COLO668 (cell line): Measurements from ENCODE around the gene GABRB1.

Experiments used
- DNase-seq: peaks from one replicate; lab custom pipeline; 2025; ENCODE audit not compliant: unreplicated experiment; lab: John Stamatoyannopoulos, UW

GABRB1 gene

DNA sequence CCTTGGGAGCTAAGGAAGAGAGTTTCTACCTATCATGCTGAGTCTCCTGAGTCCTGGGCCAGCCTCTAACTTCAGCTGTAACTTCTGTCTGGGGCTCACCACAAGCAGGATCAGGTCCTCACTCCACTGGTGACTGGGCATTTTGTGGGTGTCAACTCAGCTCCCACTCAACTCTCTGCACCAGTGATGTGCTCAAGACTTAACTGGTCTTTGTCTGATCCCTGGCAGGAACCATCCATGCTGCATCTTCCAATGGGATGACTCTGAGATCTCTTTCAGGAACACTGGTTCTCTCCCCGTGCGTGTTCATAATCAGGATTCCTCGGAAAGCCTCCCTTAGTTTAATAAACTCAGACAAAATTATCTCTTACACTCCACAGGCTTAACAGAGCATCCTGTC is 349.8 kb downstream of the GABRB1 start:
- no peak for DNase-seq

- DNase-seq, result no peak
Observed at GRCh38 chr4:47382846-47383360, 351.5 kb downstream of the GABRB1 start.

GRCh38 chr4:47383829-47384427 is 352.6 kb downstream of the GABRB1 start:
- no peak for DNase-seq

- DNase-seq, result no peak
Observed at GRCh38 chr4:47386146-47386545, 354.8 kb downstream of the GABRB1 start.

DNA sequence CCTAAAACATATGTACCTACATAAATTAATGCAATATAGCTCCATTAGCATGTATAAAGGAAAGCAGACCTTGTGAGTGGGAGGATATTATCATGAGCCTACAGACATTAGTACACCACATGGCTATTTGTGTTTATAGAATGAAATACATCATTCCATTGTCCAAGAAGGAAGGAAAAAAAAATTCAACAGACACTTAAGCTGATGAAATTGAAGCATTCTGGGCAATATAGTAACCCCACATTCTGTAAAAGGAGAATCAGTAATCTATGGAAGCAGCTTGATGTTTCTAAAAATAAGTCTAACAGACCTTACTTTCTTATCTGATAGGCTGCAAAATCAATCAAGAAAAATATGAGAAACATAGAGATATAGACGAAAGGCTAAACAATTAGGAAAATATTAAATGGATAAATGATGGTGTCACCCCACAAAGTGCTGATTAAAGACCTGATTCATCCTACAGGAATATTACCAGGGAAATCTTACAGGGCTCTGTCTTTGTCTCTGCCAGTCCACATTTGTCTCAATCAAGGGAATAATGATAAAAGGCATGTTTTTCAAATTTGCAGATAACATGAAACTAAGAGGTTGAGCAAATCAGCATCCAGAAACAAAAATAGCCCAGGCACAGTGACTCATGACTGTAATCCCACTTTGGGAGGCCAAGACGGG is 355.3 kb downstream of the GABRB1 start:
- no peak for DNase-seq

- DNase-seq, result no peak
Observed at GRCh38 chr4:47390428-47391125, 359.2 kb downstream of the GABRB1 start.

- no peak for DNase-seq
Observed at GRCh38 chr4:47391256-47391655, 359.9 kb downstream of the GABRB1 start.

DNA sequence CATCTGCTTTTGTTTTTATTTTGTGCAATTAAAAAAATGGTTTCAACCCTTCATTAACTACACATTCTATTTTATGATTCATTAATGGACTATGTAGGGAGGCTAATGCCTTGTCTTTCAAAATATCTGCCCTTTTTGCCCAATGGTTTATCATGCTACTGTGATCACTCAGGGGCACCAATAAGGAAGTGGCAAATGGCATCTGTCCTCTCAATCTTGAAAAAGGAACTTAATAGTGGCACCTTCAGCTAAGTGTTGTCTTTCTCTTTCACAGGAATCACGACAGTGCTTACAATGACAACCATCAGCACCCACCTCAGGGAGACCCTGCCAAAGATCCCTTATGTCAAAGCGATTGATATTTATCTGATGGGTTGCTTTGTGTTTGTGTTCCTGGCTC is 375.0 kb downstream of the GABRB1 start:
- DNase-seq, result no peak

DNA sequence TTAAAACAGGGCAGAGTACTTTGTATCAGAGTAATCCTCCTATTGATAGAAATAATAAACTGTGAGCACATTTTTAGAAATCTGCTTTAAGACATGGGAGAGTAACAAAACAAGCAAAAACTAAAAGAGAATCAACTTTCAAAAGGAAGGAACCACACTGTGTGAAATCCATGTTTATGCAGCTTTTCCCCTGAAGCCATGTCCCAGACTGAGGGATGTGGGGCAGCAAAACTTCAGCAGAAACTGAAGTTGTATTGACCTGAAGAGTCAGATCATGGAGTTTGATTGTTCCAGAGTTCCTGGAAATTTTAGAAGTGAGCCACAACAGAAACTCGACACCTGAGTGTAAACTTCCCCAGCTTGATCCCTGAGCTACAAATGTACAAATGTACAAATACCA is 378.9 kb downstream of the GABRB1 start:
- no peak for DNase-seq

DNA sequence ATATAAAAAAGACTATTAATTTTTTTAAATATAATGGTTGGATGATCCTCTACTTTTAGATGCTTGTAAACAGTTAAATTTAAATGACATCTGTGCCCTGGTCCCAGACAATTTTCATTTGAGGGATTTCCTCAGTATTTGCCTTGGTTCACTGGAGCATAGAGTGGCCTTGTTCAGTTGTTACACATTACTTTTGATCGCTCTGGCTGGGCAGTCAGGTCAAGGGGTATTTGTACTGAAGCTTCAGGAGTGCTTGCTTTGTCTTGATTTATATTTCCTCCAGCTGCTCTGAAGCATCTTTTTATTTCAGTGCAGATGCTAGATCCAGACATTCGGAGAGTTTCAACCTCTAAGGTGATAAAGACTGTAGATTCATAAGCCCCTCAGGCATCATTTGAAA is 382.2 kb downstream of the GABRB1 start:
- DNase-seq, result peak; percentile 44

DNA sequence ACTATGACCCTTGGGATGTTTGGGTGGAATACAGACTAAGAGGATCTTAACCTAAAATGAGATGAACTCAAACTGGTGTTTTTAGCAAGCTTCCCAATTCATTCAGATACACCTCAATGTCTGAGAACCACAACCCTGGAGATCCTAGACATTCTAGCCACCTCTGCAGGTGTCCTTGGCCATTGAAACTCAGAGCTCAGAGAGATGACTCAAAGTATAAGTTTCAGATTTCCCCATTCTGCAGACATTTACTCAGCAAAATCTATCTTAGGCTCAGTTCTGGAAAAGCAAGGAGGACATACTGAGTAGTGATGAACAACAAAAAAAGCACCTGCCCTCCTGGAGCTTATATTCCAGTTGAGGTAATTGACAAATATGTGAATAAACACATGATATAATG is 384.4 kb downstream of the GABRB1 start:
- DNase-seq, result no peak

DNA sequence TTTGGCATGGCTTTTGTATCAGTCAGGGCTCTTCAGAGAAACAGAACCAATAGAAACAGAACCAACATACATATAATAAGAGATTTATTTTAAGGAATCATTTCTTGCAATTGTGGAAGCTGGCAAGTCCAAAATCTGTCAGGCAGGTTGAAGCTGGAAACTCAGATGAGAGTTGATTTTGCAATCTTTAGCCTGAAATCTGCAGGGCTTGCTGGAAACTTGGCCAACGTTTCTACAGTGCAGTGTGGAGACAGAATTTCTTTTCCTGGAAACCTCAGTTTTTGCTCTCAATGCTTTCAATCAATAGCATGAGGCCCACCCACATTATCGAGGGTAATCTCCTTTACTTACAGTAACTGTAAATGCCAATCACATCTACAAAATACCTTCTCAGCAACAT is 386.8 kb downstream of the GABRB1 start:
- no peak for DNase-seq

DNA sequence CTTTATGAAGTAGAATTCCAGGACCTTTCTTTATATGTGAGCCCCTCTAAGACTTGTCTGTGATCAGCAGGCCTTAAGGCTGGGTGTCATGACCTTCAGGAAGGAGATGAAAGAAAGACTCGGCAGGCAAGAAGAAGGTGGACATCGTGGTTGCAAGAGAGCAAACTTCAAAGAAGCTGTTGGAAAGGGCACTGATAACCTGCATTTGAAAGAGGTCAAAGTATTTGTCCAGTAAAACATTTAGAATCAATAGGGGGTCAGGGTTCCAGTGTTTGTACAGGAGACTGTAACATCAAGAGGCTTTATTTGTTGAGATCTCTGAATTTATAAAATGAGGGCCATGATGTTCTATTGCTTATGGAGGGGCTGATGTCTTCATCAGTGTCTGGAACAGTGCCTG is 387.9 kb downstream of the GABRB1 start:
- no peak for DNase-seq

GRCh38 chr4:47425628-47426027 is 394.3 kb downstream of the GABRB1 start:
- DNase-seq, result no peak

DNA sequence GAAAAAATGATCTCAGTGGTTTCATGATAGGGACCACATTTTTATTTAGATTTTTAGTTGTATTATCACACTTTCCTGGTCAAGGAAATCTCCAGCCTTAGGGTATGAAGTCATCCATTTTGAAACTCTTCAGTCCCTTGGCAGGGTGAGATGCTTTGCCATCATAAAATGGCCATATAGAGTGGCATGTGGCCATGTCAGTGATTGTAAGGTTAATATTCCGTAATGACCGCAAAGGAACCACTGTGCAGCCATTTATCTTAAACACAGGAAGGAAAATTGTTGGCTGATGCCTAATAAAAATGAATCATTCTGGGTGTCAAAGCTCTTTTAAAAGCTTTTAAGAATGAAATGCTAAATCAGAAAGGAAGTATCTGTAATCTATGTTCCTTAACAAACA is 396.6 kb downstream of the GABRB1 start:
- no peak for DNase-seq

GRCh38 chr4:47432749-47433148 is 401.4 kb downstream of the GABRB1 start:
- DNase-seq, result no peak

DNA sequence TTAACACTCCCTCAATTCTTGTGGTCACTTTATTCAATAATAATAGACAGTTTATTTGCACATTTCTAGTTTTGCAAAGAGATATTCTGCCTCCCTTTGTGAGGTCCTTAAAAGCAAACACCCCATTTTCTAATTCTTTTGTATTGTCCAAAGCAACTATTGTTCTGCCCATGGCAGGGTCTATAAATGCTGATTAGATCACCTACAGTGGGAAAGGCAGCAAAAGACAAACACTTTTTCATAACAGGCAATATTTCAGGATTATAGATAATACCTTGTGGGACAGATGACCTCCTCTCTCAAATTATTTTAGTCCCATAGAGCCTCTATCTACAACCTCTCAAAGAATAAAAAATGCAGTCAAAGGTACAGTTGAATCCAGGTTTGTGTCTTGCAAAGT is 403.6 kb downstream of the GABRB1 start:
- DNase-seq, result no peak

DNA sequence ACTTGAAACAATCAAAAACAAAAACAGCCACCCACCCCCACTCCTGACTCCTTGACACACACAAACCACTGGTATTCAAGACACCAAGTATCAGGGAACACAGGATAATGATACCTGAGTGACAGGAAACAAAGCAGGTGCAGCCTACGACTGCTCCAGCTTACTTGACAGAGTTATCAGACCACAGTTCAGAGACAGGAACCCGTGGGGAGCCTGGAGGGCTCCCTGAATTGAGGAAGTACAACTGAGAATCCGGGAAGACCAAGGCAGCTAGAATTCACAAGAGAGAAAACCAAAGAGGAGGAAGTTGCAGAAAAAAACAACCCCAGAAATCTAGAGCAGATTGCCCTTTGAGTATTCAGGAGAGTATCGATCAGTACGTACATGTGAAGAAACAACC is 411.6 kb downstream of the GABRB1 start:
- DNase-seq, result no peak

GRCh38 chr4:47444031-47444430 is 412.7 kb downstream of the GABRB1 start:
- no peak for DNase-seq

DNA sequence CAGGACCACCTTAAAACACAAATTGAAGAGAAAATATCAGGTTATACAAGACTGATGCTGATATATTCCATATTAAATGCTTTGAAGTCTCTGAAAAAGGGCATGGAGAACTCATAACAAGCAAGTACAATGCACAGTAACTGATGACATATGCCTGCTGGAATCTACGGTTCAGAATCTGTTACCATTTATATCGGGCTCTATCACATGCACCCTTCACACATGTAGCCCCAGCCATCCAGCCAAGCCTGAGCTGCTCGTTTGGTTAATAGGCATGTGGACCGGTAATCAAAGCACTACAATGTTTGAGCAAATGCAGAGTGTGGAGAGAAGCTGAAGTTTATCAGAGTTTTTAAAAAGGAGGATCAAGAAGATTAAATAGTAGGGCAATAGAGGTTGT is 420.3 kb downstream of the GABRB1 start:
- DNase-seq, result no peak

DNA sequence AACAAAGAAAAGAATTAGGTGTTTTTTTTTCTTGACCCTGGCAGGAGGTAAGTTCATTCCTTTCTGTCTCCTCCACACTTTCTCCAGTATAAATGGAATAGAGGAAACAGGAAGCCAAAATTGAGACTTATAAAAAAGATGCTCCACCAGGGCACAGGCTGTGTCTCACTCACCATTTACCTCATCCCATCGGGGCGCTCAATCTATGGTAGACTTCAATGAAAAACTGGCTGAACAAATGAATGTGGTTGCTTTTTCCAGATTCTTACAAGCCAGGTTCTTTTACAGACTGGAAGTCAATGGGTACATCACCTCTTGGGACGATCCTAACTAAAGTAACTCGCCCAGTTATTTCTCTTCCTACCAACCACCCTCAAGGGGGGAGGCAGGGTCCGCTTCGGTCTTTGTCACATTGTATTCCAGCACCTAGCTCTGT is 431.4 kb downstream of the GABRB1 start:
- DNase-seq, result no peak

- peak; percentile 96 for DNase-seq
Observed at GRCh38 chr4:47463235-47463956, 432.0 kb downstream of the GABRB1 start, which contains the start of gene COMMD8. Gene COMMD8 (minus strand): TSS chr4:47463702. CDS start chr4:47463651, 51 bp downstream.
